ENCODE measurements around the gene TMEM138. TPM values are rescaled to one million over a fixed set of nuclear protein-coding genes. Genes with fewer than 3 reads are reported as not detected.

The TMEM138 gene
- total RNA-seq, 1 donor from 2014 or later: 10.0 TPM

DNA sequence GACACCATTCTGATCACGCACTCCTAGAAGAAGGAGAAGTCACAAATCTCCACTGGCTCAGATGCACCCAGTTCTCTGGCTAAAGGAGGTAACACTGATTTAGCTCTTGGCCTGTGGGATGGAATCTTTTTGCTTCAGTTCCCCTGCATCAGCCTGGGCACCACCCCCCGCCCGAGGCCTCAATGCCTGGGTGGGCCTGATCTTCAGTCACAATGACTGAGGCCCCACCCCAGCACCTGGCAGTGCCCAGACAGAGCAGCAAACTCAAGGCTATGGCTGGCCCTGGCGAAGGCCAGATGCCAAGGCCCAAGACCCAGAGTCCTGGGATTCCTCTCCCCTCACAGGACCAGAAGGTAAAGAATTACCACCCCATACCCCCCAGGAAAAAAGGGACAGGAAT is 5.5 kb upstream of the TMEM138 start:
- Histone ChIP-seq H3K4me3 (ENCODE audit: low read depth, low read length) (no peak overlapping the region), H3K36me3 (ENCODE audit: control insufficient read depth, insufficient read depth, low read length) (peaks cover 15% of the 10 kb centered on the region), H3K27me3 (ENCODE audit: control insufficient read depth, insufficient read depth, low read length) (no peaks in the 10 kb centered on the region)
- no peak for FAIRE-seq
- no peak for TF ChIP-seq CTCF (IDR thresholded peaks at IDR 0.05; ENCODE audit: insufficient read depth, low read length, severe bottlenecking)
- no peak for DNase-seq (ENCODE audit: low read depth)

DNA sequence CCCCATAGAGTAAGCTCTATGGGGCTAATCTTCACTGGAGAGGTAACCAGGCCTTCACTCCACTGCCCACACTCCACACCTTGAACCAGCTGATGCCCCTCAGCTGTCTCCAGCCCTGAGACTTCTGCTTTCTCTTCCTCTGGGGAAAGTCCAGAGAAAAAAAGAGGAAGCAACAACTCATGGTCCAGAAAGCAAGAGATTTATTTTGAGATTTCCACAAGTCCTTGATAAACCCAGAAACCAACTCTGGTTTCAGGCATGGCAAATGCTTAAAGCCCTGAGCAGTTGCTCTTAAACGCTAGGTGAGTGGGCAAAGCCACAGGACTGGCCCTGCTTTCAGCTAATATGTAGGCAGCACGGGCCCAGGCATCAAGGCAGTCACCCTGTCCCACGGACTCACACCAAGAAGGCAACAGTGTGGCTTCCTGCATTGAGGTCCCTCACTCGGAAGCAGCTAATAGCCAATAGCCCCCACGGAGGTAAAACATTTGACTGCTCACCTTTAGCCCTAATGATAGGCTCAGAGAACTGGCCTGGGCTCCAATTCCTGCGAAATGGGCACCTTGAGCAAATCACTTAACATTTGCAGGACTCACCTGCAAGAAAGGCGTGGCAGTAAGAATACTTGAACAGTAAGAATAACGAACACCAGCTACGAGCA is 4.8 kb upstream of the TMEM138 start:
- TF ChIP-seq CTCF (IDR thresholded peaks at IDR 0.05; ENCODE audit: insufficient read depth, low read length, severe bottlenecking): no peak
- peaks cover 12% of the 10 kb centered on the region for H3K36me3 ChIP-seq (ENCODE audit: control insufficient read depth, insufficient read depth, low read length)
- FAIRE-seq: no peak
- no peaks in the 10 kb centered on the region for H3K27me3 ChIP-seq (ENCODE audit: control insufficient read depth, insufficient read depth, low read length)
- no peak overlapping the region for H3K4me3 ChIP-seq (ENCODE audit: low read depth, low read length)
- DNase-seq (ENCODE audit: low read depth): no peak

- Histone ChIP-seq H3K36me3 (ENCODE audit: control insufficient read depth, insufficient read depth, low read length) (peaks cover 10% of the 10 kb centered on the region), H3K4me3 (ENCODE audit: low read depth, low read length) (no peak overlapping the region), H3K27me3 (ENCODE audit: control insufficient read depth, insufficient read depth, low read length) (no peaks in the 10 kb centered on the region)
- DNase-seq (ENCODE audit: low read depth) (no peak), FAIRE-seq (no peak)
- TF ChIP-seq CTCF (IDR thresholded peaks at IDR 0.05; ENCODE audit: insufficient read depth, low read length, severe bottlenecking): no peak
Observed at GRCh38 chr11:61357894-61358239, 4.3 kb upstream of the TMEM138 start.

GRCh38 chr11:61358566-61358965 is 3.6 kb upstream of the TMEM138 start:
- FAIRE-seq (no peak), DNase-seq (ENCODE audit: low read depth) (no peak)
- Histone ChIP-seq H3K4me3 (ENCODE audit: low read depth, low read length) (no peak overlapping the region), H3K27me3 (ENCODE audit: control insufficient read depth, insufficient read depth, low read length) (no peaks in the 10 kb centered on the region), H3K36me3 (ENCODE audit: control insufficient read depth, insufficient read depth, low read length) (peaks cover 8% of the 10 kb centered on the region)
- no peak for TF ChIP-seq CTCF (IDR thresholded peaks at IDR 0.05; ENCODE audit: insufficient read depth, low read length, severe bottlenecking)

- Histone ChIP-seq H3K27me3 (ENCODE audit: control insufficient read depth, insufficient read depth, low read length) (no peaks in the 10 kb centered on the region), H3K4me3 (ENCODE audit: low read depth, low read length) (no peak overlapping the region), H3K36me3 (ENCODE audit: control insufficient read depth, insufficient read depth, low read length) (peaks cover 11% of the 10 kb centered on the region)
- DNase-seq (ENCODE audit: low read depth) (no peak), FAIRE-seq (no peak)
- TF ChIP-seq CTCF (IDR thresholded peaks at IDR 0.05; ENCODE audit: insufficient read depth, low read length, severe bottlenecking): no peak
Observed at GRCh38 chr11:61359516-61359915, 2.7 kb upstream of the TMEM138 start.

DNA sequence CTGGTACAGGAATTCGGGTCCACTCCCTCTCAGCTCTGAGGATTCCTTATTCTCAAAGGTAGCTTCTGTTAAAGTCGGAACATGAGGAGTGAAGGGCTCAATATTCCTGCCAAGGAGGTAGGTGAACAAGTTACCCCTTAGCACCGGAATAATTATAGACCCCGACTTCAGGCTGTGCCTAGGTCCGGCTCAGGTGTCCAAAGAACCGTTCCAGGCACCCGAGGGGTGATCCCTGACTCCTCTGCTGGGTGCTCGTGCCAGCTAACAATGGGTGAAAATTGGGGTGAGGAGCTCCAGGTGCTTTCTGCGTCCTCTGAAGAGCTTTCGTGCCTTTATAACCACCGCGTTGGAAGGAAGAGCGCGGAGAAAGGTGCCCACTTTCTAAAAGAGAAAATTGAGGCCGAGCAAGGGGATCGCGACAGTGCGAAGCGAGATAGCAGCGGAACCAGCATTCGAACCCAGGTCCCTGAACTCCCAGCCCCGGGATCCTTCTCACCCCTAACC is 885 bp upstream of the TMEM138 start:
- no peak for TF ChIP-seq CTCF (IDR thresholded peaks at IDR 0.05; ENCODE audit: insufficient read depth, low read length, severe bottlenecking)
- FAIRE-seq: no peak
- DNase-seq (ENCODE audit: low read depth): no peak
- H3K36me3 ChIP-seq (ENCODE audit: control insufficient read depth, insufficient read depth, low read length): peaks cover 11% of the 10 kb centered on the region
- H3K27me3 ChIP-seq (ENCODE audit: control insufficient read depth, insufficient read depth, low read length): no peaks in the 10 kb centered on the region
- H3K4me3 ChIP-seq (ENCODE audit: low read depth, low read length): peak overlapping the region; percentile 91
